ENCODE measurements around the gene GET4. TPM values are rescaled to one million over a fixed set of nuclear protein-coding genes. Genes with fewer than 3 reads are reported as not detected.
"Not testable (repeated sequence)": the region's sequence is repeated elsewhere in the genome, so short reads cannot be mapped to it uniquely, and the experiment has no call there.

The GET4 gene
- total RNA-seq, 2 experiments from 2014 or later: 39.1 to 42.5 TPM

DNA sequence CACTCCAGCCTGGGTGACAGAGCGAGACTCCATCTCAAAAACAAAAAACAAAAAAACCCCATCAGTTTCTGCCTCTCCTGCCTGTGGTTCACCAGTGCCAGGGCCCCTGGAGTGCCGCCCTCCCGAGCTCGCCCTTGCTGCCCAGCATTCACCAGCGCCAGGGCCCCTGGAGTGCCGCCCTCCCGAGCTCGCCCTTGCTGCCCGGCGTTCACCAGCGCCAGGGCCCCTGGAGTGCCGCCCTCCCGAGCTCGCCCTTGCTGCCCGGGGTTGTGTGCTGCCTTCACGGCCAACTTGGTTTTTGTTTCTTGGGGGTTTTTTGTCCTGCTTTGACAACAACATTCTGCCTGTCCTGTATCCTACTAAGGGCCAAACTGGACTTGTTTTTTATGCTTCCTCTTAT, 13.2 kb upstream of the GET4 start:
- CTCF ChIA-PET: interaction anchor here (2.3 kb wide), 1 partner anchor 10 kb away, joined by 11 read pairs; no protein-coding TSS in a partner anchor
- POLR2A ChIA-PET: no interaction called here

DNA sequence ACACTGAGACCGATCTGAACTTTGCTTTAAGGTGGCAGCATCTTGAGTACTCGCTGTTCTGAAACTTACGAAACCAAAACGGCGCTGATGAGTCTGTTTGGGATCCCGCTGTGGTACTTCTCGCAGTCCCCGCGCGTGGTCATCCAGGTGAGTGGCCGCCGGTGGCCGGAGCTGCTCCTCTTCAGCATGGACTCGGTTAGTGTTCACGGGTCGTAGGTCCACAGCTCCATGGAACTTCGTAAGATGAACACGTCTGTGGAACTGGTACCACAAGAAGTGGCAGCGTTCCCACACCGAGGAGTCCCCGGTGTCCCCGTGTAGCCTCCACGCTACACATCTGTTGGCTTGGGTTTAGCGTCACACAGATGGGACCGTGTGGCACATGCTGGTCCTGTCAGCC, 10.4 kb upstream of the GET4 start:
- ChIA-PET POLR2A (no interaction called here), CTCF (no interaction called here)

DNA sequence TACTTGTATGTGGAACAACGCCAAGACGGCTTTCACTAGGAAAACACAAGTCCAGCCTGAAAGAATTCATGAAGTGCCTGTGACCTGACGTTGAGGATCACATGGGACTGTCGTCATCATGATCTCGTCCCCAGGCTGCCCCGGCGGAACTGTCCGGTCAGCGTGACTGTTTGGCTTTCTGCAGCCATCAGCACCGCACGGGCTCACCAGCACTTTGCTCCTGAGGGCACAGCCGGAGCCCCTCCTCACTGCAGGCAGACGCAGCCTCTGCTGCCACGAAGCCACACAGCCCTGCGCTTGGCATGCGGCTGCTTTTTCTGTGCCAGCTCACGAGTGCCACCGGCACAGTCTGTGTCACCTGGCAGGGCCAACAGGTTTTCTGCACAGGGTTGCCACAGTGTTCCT, 9.4 kb upstream of the GET4 start:
- CTCF ChIA-PET: no interaction called here
- POLR2A ChIA-PET: no interaction called here

GRCh38 chr7:867406-868188, 8.8 kb upstream of the GET4 start:
- ChIA-PET POLR2A (no interaction called here), CTCF (no interaction called here)

- ChIA-PET POLR2A (no interaction called here), CTCF (no interaction called here)
Measured at GRCh38 chr7:868189-868486, 8.2 kb upstream of the GET4 start.

GRCh38 chr7:869348-869747, 7.0 kb upstream of the GET4 start:
- CTCF ChIA-PET: no interaction called here
- POLR2A ChIA-PET: no interaction called here

GRCh38 chr7:871900-872537, 4.3 kb upstream of the GET4 start:
- ChIA-PET POLR2A (no interaction called here), CTCF (interaction anchor here (1.1 to 3.3 kb wide), 4 partner anchors 38 to 91 kb away, joined by 3 to 20 read pairs (median 8); no protein-coding TSS in a partner anchor)

DNA sequence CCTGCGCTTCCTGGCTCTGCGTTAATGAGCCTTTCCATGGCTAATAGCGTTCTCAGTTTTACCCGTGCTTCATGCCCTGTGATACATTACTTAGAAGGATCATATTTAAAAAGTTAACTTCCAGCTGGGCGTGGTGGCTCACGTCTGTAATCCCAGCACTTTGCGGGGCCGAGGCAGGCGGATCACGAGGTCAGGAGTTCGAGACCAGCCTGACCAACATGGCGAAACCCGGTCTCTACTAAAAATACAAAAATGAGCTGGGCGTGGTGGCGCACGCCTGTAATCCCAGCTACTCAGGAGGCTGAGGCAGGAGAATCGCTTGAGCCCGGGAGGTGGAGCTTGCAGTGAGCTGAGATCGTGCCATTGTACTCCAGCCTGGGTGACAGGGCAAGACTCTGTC, 3.7 kb upstream of the GET4 start:
- POLR2A ChIA-PET: not testable (repeated sequence)
- CTCF ChIA-PET: interaction anchor here (1.3 to 3.3 kb wide), 8 partner anchors 9 to 92 kb away, joined by 3 to 20 read pairs (median 8); no protein-coding TSS in a partner anchor

DNA sequence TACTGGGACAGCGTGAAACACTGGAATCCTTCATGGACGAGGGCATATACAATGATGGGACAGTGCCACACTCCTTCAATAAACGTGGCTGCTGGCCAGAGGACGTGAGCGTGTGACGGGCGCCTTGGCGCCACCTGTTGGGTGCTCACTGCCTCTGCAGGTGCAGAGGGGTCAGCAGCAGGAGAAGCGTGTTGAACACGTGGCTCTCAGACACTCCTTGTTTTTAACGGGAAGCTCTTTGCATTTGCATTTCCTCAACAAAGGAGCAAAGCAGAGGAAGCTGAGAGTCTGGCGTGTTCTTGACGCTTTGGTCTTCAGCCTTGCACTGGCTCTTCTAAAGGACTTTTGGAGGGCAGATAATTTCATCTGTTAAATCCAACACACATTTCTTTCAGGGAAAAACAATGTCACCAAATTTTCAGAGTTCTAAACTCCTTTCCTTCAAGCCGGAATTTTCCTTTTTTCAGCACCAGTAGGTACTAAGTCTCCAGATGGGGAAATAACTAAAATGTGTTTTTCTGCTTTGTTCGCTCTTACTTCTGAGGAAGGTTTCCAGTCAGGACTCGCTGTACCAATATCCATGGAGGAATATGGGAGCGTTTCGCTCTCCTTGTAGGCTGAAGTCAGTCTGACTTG, 2.9 kb upstream of the GET4 start:
- POLR2A ChIA-PET: interaction anchor here (0.6 kb wide), 1 partner anchor 146 kb away, joined by 4 read pairs; no protein-coding TSS in a partner anchor
- CTCF ChIA-PET: interaction anchor here (0.6 to 3.3 kb wide), 12 partner anchors 10 to 98 kb away, joined by 3 to 20 read pairs (median 5); no protein-coding TSS in a partner anchor

- ChIA-PET POLR2A (no interaction called here), CTCF (interaction anchor here (0.6 to 3.3 kb wide), 13 partner anchors 11 to 98 kb away, joined by 3 to 20 read pairs (median 5); no protein-coding TSS in a partner anchor)
Measured at GRCh38 chr7:874031-874749, 2.2 kb upstream of the GET4 start.

GRCh38 chr7:875051-875450, 1.3 kb upstream of the GET4 start:
- ChIA-PET CTCF (interaction anchor here (0.9 to 1.9 kb wide), 3 partner anchors 89 to 553 kb away, joined by 3 to 6 read pairs (median 5); no protein-coding TSS in a partner anchor), POLR2A (interaction anchor here (0.6 kb wide), 1 partner anchor 1231 kb away, joined by 3 read pairs; no protein-coding TSS in a partner anchor)

GRCh38 chr7:875476-876076, 778 bp upstream of the GET4 start:
- ChIA-PET POLR2A (interaction anchor here (0.5 to 0.6 kb wide), 2 partner anchors 298 to 1231 kb away, joined by 3 read pairs; no protein-coding TSS in a partner anchor), CTCF (interaction anchor here (0.9 to 1.9 kb wide), 3 partner anchors 89 to 554 kb away, joined by 3 to 6 read pairs (median 5); no protein-coding TSS in a partner anchor)

DNA sequence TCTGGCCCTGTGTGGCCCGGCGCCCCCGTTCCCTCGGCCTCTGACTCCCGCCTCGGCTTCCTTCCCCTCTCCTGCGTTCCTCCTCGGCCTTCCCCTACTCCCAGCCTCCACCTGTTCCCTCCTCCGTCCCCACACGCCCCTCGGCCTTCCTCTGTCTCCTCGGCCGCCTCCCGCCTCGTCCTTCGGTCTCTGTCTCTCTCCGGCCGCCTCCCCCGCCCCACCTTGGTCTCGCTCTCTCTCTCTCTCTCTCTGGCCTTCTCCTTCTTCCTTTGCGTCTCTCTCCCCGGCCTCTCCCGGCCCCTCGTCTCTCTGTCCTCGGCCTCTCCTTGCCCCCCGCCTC, 588 bp downstream of the GET4 start:
- ChIA-PET POLR2A (interaction anchor here (1.0 kb wide), 1 partner anchor 98 kb away, joined by 3 read pairs; the partner anchor contains the start of gene COX19), CTCF (no interaction called here)

GRCh38 chr7:877312-878232, 1.2 kb downstream of the GET4 start:
- POLR2A ChIA-PET: interaction anchor here (1.0 kb wide), 1 partner anchor 97 kb away, joined by 3 read pairs; the partner anchor contains the start of gene COX19
- CTCF ChIA-PET: no interaction called here

DNA sequence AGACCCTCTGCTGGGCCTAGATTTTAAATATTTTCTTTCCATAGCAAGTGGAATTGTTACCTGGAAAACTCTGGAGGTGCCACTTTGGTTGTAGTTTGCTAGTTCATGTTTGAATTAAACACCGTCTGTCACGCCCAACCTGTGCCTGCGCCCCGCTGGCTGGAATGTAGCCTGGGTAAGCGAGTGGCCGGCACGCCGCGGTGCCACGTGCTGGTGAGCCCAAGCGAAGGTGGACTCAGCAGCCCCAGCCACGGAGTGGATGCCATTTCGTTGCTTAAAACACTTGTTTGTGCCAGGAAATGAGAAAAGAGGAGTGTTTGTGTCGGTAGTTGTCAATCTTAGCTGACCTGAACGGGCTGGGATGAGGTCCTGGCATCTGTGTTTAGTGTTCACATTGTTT, 2.7 kb downstream of the GET4 start:
- CTCF ChIA-PET: no interaction called here
- POLR2A ChIA-PET: no interaction called here

GRCh38 chr7:879706-880105, 3.4 kb downstream of the GET4 start:
- CTCF ChIA-PET: no interaction called here
- POLR2A ChIA-PET: no interaction called here

GRCh38 chr7:880450-880849, 4.1 kb downstream of the GET4 start:
- CTCF ChIA-PET: no interaction called here
- POLR2A ChIA-PET: no interaction called here

- ChIA-PET CTCF (no interaction called here), POLR2A (interaction anchor here (0.6 kb wide), 1 partner anchor 68 kb away, joined by 6 read pairs; no protein-coding TSS in a partner anchor)
Measured at GRCh38 chr7:881441-882234, 5.3 kb downstream of the GET4 start.
